Smooth muscle cell of the umbilical artery (primary cell): ENCODE results near the gene PTGFRN. TPM values are rescaled to one million over a fixed set of nuclear protein-coding genes. Genes with fewer than 3 reads are reported as not detected.

Experiments
- total RNA-seq: library from RNA; depleted of rRNA; stranded (reverse); fragments of >200 nt; gene quantifications from 2 replicates; pipeline ENCODE4 v1.2.3, GENCODE V29; 2014

PTGFRN gene
- total RNA-seq: 13.1 and 31.5 TPM in 2 replicates

DNA sequence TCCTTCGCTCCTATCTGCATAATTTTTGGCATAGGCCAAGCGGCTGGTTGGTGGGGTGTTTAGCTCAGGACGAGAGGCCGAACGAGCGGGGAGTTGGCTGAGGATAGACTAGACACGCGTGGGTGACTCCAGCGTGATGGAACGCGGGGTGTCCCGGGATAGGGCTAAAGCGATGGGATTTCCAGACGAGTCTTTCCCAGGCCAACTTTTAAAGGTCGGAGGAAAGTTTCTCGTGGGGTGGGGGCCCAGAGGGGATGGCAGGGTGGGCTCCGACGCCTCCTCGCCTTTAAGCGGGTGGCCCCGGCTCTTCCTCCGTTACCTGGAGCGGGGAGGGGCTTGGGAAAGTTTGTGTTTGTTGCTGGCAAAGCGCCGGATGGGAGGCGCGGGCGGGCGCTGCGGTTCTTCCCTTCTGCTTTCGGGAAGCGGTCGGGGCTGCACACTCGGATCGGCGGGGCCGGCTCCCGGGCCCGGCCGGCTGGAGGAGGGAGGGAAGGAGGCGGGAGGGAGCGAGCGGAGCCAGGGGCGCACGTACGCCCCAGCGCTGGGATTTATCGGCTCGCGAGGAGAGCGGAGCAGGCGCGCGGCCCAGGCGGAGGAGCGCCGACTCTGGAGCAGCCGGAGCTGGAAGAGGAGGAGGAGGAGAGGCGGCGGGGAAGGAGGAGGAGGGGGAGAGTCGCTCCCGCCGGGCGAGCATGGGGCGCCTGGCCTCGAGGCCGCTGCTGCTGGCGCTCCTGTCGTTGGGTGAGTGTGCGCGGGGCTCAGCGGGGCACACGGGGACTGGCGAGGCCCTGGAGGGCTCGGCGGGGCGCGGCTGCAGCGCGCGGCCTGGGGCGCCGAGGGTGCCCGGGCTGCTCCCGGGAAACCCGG lies at the start of gene PTGFRN:
Gene PTGFRN, plus strand, starts transcription at position 405 of the 867 bp plus-strand sequence. Its CDS starts 288 bp downstream, at position 693.

DNA sequence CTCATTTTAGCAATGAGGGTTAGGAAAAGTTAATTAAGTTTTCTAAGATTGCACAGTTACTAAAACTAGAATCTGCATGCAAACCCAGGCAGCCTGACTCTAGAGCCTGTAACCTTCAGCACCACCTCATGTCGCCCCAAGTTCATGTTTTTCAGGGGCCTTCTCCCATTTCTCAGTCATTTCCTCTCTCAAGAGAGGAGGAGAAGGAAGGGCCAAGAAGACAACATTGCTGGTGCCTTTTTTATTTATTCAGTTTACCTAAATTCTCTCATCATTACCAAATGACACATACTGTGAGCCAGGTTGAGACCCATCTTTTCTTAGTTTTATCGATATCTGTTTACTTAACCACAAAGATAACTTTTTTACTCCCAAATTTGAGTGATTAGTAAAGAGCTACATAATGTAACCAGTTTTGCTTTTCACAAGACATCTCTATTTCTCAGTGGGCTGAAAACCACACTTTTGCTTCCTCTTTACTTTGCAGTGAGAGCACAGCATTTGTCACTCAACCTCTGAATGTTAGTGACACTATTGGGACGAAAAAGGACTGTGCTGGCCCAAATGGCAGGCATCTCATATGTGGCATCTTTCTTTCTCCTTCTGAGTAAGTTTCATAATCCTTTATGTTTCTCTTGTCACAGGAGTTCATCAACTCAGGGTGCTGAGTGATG lies 91.7 kb downstream of the PTGFRN start, which contains the start of gene CD101:
Gene CD101, plus strand, starts transcription at position 507 of the 674 bp plus-strand sequence. Its CDS starts 58 bp downstream, at position 565.

Other genes starting within 250 kb of the PTGFRN start
- 0.89 and 2.4 TPM in 2 replicates for gene IGSF3, start 242.2 kb upstream of the PTGFRN start, total RNA-seq
- gene CD2, start 155.5 kb upstream of the PTGFRN start, total RNA-seq: not detected in 2 replicates
- gene CD101, start 91.8 kb downstream of the PTGFRN start, total RNA-seq: under 0.01 and 0.18 TPM in 2 replicates
- 6.5 and 19.1 TPM in 2 replicates for gene TTF2, start 150.4 kb downstream of the PTGFRN start, total RNA-seq
- 2.4 and 5.3 TPM in 2 replicates for gene TRIM45, start 211.8 kb downstream of the PTGFRN start, total RNA-seq